Endothelial cell (in vitro differentiated cells): Measurements from ENCODE around the gene PTPRM. TPM values are rescaled to one million over a fixed set of nuclear protein-coding genes. Genes with fewer than 3 reads are reported as not detected.
A peak's percentile ranks its signal among the peaks of the same experiment; 100 is the strongest.

Experiments used
- DNase-seq: peaks from one replicate; pipeline ENCODE4 v3.0.0; 2021; ENCODE audit warnings: low spot score
- H3K27ac Mint-ChIP-seq: one replicate; pipeline ENCODE4 v1.8.0; 2021; ENCODE audit warnings: mixed read lengths, inconsistent platforms; ENCODE audit not compliant: unreplicated experiment
- H3K27me3 Mint-ChIP-seq: one replicate; pipeline ENCODE4 v1.8.0; 2021; ENCODE audit warnings: mild to moderate bottlenecking, moderate library complexity, mixed read lengths, inconsistent platforms; ENCODE audit not compliant: unreplicated experiment
- H3K36me3 Mint-ChIP-seq: one replicate; pipeline ENCODE4 v1.8.0; 2021; ENCODE audit warnings: mild to moderate bottlenecking, low read depth, mixed read lengths, inconsistent platforms; ENCODE audit not compliant: unreplicated experiment
- H3K4me1 Mint-ChIP-seq: one replicate; pipeline ENCODE4 v1.8.0; 2021; ENCODE audit warnings: mild to moderate bottlenecking, mixed read lengths, inconsistent platforms; ENCODE audit not compliant: unreplicated experiment
- H3K4me3 Mint-ChIP-seq: one replicate; pipeline ENCODE4 v1.8.0; 2021; ENCODE audit warnings: mild to moderate bottlenecking, mixed read lengths, inconsistent platforms; ENCODE audit not compliant: unreplicated experiment
- H3K9me3 Mint-ChIP-seq: one replicate; pipeline ENCODE4 v1.8.0; 2021; ENCODE audit warnings: mixed read lengths, inconsistent platforms; ENCODE audit not compliant: unreplicated experiment
- long read RNA-seq: library from polyadenylated mRNA; unstranded; transcript quantifications from one replicate; pipeline ENCODE4 v2.0.0, GENCODE V29; 2020; ENCODE audit not compliant: unreplicated experiment
- total RNA-seq: library from RNA; stranded (reverse); fragmentation: NEBNext Ultra II Directional; extraction: Animal tissue kit (Norgen Biotek cat#: 25700); gene quantifications from one replicate; pipeline ENCODE4 v1.2.1, GENCODE V29; 2021; ENCODE audit not compliant: unreplicated experiment
- TF ChIP-seq, protein P1 (sequence below): fragments of 200-600 bp; sonication (generic); IDR thresholded peaks from one replicate; pipeline ENCODE4 v1.5.0; 2021; ENCODE audit warnings: antibody characterized with exemption; ENCODE audit not compliant: unreplicated experiment

Gene PTPRM
- total RNA-seq: 284 TPM
- long read RNA-seq, partial matches to known transcripts: 8 of 10 reads
- long read RNA-seq, other reads (novel, unspliced or antisense): 2 of 10 reads

DNA sequence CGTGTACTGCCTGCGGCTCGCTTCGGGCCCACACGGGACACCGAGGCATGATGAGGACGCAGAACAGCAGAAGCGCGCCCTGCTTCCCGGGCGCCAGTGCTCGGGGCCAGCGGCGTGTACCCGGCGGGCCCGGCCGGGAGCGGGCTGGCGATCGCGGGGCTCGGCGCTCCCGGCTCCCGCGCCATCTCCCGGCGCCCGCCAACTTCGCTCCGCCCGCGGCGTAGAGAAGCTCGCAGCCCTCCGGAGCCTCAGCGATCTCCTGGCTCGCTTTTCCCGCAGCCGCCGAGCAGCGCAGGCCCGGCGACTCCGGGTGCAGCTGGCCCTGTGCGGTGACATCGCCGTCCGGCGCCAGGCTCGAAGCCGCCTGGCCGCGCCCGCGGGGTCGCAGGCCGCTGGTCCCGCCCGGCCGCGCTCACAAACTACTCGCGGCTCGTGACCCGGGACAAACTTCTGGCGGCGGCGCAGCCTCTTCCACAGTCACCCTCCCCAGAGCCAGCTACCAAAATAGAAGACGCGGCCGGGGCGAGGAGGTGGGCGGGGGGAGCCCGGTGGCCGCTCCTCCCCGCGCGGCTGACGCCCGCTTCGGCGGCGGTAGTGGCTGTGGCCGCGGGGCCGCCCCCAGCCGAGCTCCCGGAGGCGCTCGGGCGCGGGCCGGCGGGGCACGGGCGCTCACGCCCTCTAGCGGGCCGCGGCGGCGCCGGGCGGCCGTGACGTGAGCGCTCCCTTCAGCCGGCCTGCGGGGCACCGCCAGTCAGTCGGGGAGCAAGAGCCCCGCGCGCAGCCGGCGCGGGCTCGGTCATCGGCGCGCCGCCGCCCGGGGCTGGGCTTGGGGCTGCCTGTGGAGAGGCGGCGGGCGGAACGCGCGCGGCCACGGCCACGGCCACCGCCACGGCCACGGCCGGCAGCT lies at the start of gene PTPRM:
TSS of gene PTPRM (plus strand) at position 750 of the 907 bp plus-strand sequence. CDS start 503 bp downstream, outside the sequence.
- H3K4me3 Mint-ChIP-seq: peak within 1 kb of the TSS; percentile 92
- DNase-seq: peak; percentile 90
- peak within 1 kb of the TSS; percentile 72 for H3K27ac Mint-ChIP-seq
- peaks cover 5% of the 10 kb centered on the region for H3K27me3 Mint-ChIP-seq
- H3K36me3 Mint-ChIP-seq: peaks cover 5% of the 10 kb centered on the region
- TF ChIP-seq, protein P1, sequence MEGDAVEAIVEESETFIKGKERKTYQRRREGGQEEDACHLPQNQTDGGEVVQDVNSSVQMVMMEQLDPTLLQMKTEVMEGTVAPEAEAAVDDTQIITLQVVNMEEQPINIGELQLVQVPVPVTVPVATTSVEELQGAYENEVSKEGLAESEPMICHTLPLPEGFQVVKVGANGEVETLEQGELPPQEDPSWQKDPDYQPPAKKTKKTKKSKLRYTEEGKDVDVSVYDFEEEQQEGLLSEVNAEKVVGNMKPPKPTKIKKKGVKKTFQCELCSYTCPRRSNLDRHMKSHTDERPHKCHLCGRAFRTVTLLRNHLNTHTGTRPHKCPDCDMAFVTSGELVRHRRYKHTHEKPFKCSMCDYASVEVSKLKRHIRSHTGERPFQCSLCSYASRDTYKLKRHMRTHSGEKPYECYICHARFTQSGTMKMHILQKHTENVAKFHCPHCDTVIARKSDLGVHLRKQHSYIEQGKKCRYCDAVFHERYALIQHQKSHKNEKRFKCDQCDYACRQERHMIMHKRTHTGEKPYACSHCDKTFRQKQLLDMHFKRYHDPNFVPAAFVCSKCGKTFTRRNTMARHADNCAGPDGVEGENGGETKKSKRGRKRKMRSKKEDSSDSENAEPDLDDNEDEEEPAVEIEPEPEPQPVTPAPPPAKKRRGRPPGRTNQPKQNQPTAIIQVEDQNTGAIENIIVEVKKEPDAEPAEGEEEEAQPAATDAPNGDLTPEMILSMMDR: no peak
- peaks cover 46% of the 10 kb centered on the region for H3K4me1 Mint-ChIP-seq
- H3K9me3 Mint-ChIP-seq: no peaks in the 10 kb centered on the region

DNA sequence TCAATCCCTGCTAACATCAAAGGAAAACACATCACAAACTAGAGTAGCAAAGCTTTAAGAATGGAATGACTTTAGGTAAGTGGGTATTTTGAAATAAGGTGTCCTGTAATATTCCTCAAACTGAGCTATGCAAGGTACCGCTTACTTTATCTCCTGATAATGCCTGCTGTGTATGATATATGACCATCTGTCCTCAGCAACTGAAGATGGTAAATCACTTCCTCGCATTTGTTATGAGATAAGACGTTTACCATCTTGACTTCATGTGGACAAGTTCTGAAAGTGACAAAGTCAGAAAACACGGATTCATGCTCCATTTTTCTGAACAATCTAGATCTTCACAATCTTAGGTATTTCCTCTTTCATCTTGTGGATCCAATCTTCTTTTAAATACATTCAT lies 49.3 kb upstream of the PTPRM start:
- Mint-ChIP-seq H3K27me3 (no peaks in the 10 kb centered on the region), H3K36me3 (no peaks in the 10 kb centered on the region), H3K4me3 (no peak overlapping the region), H3K9me3 (no peaks in the 10 kb centered on the region), H3K27ac (no peak overlapping the region), H3K4me1 (peaks cover 19% of the 10 kb centered on the region)
- TF ChIP-seq, protein P1: no peak
- no peak for DNase-seq

DNA sequence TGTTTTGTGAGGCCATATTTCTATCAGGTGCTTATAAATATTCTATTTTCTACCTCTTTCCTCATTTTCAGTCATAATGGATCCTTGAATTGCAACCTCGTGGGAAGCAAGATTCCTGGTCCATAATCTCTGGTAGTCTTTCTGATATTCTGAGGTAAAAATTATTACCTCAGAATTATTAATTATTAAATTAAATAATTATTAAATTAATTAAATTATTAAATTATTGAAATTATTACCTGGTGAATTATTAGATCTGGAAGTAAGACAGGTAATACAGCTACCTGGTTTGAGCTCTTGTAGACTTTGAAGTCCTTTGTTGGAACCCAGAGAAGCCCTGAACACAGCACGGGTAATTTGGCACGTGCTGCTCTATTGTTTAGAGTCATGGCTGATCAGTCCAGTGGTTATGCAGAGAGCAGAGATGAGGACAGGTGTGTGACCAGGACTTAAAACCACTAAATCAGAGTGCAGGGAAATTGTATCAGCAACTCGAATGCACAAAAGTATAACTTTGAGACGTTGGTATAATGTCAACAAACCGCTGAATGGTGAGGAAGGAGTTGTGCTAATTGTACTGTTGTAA lies 46.8 kb upstream of the PTPRM start:
- Mint-ChIP-seq H3K9me3 (no peaks in the 10 kb centered on the region), H3K4me1 (peaks cover 24% of the 10 kb centered on the region), H3K4me3 (no peak overlapping the region), H3K27me3 (no peaks in the 10 kb centered on the region), H3K36me3 (no peaks in the 10 kb centered on the region), H3K27ac (peak overlapping the region; percentile 64)
- TF ChIP-seq, protein P1: no peak
- no peak for DNase-seq

DNA sequence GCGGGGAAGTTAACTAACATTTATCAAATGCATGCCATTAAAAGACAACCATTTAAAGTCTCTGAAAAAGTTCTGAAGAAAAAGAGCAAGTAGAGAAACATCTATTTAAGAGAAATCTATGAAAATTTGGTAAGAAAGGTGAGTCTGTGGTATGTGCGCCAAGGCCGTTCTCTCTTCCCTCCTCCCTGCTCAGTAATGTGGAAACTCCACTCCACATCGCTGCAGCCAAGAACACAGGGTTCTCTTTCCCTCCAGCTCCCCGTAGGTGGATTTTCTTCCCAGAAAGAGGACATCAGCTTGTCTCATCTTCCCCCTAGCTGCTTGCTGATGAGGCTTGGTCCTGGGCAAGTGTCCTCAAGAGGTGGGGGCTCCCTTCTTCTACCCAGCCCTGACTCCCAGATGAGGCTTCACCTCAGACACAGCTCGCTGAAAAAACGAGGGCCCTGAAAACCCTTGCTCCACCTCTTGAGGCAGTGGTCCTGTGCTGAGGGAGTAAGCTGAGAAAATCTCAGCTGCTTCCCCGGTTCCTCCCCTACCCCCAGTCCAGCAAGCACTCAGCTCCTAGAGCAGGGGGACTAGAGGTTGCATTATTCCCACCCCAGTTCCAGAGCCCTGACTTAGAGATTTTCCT lies 45.8 kb upstream of the PTPRM start:
- Mint-ChIP-seq H3K27ac (no peak overlapping the region), H3K36me3 (no peaks in the 10 kb centered on the region)
- DNase-seq: no peak

More for the DNA sequence above, 45.8 kb upstream of the PTPRM start:
- no peaks in the 10 kb centered on the region for H3K9me3 Mint-ChIP-seq
- peaks cover 28% of the 10 kb centered on the region for H3K4me1 Mint-ChIP-seq
- no peak overlapping the region for H3K4me3 Mint-ChIP-seq
- TF ChIP-seq, protein P1: no peak
- H3K27me3 Mint-ChIP-seq: no peaks in the 10 kb centered on the region
